RPMI8226 (cell line): ENCODE measurements around the gene LYSMD3.
A peak's percentile ranks its signal among the peaks of the same experiment; 100 is the strongest.
"Not testable (repeated sequence)": the region's sequence is repeated elsewhere in the genome, so short reads cannot be mapped to it uniquely, and the experiment has no call there.

Source experiments
- DNase-seq: peaks from one replicate; pipeline ENCODE4 v3.0.0-alpha.2; 2015

Gene LYSMD3

DNA sequence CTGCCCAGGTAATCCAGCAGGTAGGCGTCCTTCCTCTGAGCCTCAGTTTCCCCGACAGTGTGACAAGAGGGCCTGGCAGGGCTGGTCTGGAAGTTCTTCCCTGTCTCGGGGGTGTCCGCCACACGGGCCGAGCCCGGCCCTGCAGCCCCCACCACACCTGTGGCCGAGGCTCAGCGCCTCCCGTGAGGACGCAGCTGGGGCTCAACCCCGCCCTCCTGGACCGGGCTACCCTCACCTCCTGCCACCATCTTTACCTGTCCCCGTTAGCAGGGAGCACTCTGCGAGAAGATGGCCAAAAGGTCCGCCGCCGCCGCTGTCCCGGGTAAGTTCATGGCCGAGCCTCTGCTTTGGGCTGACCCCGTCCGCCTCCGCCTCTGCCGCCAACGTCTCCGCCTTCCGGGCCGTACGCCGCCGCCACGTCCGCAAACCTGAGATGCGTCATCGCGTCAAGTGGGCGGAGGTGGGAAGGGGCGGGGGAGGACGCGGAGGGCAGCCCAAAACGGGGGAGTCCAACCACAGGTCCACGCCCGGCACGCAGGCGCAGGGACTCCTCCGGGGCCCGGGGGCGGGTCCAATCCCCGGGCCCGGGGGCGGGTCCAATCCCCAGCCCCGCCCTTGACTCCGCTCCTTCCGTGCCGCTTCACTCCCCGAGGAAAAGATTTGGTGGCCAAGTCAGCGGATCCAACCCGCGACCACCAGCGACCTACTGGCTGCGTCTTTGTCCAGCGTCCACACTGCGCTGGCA, at the start of gene LYSMD3:
Gene LYSMD3, minus strand, starts transcription at position 391 of the 745 bp plus-strand sequence. CDS start 4,295 bp downstream, outside the sequence.
- DNase-seq, result peak; percentile 99

DNA sequence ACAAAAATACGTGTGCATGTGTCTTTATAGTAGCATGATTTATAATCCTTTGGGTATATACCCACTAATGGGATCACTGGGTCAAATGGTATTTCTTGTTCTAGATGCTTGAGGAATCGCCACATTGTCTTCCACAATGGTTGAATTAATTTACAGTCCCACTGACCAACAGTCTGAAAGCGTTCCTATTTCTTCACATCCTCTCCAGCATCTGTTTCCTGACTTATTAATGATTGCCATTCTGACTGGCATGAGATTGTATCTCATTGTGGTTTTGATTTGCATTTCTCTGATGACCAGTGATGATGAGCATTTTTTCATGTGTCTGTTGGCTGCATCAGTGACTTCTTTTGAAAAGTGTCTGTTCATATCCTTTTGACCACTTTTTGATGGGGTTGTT, 47.2 kb upstream of the LYSMD3 start:
- not testable (repeated sequence) for DNase-seq

- DNase-seq, result no peak
These were observed 46.3 kb upstream of the LYSMD3 start for GRCh38 chr5:90575712-90576111.

GRCh38 chr5:90571147-90571773, 41.9 kb upstream of the LYSMD3 start:
- no peak for DNase-seq

DNA sequence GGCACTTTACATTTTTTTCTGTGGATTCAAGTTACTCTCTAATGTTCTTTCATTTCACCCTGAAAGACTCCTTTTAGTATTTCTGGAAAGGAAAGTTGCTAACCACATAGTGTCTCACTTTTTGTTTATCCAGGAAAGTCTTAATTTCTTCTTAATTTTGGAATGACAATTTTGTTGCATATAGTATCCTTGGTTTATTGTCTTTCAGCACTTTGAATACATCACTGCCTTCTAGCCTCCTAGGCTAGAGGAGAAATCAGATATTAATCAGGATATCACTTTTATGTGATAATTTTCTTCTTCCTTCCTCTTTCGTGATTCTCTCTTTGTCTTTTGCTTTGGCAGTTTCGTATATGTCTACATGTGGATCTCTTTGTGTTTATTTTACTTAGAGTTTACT, 40.6 kb upstream of the LYSMD3 start:
- DNase-seq, result no peak

DNA sequence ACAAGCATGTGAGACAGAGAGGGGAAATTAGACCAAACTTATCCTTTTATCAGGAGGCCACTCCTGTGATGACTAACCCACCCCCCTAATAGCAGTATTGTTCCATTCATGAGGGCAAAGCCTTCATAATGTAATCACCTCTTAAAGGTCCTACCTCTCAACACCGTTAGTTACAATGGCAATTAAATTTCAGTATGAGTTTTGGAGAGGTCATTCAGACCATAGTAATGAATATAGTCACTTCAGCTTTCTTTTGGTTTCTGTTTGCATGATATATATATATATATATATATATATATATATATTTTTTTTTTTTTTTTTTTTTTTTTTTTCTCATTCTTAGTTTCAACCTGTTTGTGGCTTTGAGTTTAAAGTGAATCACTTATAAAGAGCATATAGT, 39.7 kb upstream of the LYSMD3 start:
- DNase-seq, result no peak

GRCh38 chr5:90565491-90565890, 36.1 kb upstream of the LYSMD3 start:
- no peak for DNase-seq

DNA sequence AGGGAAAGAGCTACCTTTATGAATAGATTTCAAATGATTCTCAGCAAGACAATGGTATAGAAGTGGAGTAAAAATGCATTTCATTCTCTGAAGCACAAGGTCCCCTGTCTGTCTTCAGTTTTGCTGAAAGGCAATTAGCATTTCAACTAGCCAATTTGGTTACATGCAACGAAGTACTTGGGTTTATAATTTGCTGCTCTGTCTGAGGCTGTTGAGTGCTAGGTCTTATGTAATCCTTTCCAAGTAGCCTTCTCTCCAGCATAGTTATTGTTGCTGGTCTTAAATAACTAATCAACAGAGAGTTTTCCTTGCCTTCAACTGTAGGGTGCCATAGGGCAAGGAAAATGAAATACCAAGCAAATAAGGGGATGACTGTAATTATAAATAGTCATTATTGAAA, 33.7 kb upstream of the LYSMD3 start:
- no peak for DNase-seq

GRCh38 chr5:90562341-90562740, 33.0 kb upstream of the LYSMD3 start:
- DNase-seq, result no peak

GRCh38 chr5:90561766-90562165, 32.4 kb upstream of the LYSMD3 start:
- DNase-seq, result no peak

DNA sequence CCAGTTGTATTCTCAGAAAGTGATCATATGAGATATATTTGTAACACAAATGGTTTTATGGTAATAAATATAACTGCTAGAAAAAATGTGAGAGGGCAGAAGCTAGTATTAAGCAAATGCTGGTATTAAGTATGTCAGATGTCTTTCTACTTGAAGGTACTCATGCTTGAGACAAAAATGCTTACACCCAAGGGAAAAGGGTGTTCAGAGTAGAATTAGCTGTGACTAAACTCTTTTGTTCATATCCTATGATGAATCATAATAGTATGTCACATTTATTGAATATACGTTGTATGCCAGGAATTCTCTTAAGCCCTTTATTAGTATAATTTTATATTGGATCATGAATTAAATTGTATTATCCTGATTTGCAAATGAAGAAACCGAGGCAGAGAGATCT, 31.4 kb upstream of the LYSMD3 start:
- no peak for DNase-seq

- peak; percentile 33 for DNase-seq
These were observed 29.2 kb upstream of the LYSMD3 start, which contains the start of gene ADGRV1 for GRCh38 chr5:90558344-90559192. TSS of gene ADGRV1 (plus strand) at chr5:90558797. CDS start at chr5:90558896, 99 bp downstream.

DNA sequence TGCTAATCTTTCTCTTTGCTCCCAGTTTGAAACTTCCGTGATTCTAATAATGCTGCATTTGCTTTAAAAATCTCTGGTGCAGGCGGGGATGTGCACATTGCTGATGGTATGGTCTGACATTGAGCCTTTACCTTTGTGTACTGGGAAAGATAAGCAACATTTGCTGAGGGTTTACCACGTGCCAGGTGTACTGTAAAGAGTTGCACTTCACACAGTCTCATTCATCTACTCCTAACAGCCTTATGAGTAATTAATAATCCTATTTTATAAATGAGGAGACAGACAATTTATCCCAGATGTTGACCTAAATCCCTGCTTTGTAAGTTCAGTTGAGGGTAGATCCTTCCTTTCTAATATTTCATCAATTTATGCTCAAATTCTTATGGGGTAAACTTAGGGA, 28.5 kb upstream of the LYSMD3 start:
- no peak for DNase-seq

DNA sequence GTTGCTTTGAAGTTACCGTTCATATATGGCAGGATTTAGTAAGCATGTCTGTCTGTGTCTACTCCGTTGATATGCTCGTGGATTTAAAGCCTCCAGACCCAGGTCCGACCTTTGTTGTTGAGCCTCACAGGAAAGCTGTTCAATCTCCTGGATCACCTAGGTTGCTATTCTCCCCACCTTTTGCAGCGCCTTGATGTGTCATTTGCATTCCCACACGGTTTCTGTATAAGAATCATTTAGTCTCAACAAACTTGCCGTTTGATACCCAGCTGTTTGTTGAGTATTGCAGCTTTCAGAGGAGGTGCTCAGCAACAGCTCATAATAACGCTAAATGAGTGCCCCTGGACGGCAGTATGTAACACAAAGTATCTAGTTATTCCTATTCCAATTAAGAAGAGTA, 28.0 kb upstream of the LYSMD3 start:
- no peak for DNase-seq

- DNase-seq, result no peak
These were observed 26.3 kb upstream of the LYSMD3 start for GRCh38 chr5:90555666-90556065.

GRCh38 chr5:90554358-90555006, 25.1 kb upstream of the LYSMD3 start:
- DNase-seq, result no peak

DNA sequence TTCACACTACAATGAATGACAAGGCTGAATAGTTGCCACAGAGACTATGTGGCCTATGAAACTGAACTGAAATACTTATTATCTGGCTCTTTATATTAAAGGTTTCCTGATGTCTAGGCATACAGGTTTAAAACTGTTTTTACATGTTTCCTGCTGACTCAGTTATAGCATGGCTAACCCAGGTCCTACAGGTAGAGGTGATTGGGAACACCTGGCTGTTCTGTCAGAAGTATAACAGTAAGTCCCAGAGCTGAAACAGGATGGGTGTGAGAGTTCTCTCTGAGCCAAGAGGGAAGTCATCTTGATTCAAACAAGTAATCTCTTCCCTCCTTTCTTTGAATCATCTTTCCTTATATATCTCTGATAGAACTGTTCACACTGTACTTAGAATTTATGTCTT, 24.3 kb upstream of the LYSMD3 start:
- no peak for DNase-seq

GRCh38 chr5:90551376-90551775, 22.0 kb upstream of the LYSMD3 start:
- peak; percentile 17 for DNase-seq

DNA sequence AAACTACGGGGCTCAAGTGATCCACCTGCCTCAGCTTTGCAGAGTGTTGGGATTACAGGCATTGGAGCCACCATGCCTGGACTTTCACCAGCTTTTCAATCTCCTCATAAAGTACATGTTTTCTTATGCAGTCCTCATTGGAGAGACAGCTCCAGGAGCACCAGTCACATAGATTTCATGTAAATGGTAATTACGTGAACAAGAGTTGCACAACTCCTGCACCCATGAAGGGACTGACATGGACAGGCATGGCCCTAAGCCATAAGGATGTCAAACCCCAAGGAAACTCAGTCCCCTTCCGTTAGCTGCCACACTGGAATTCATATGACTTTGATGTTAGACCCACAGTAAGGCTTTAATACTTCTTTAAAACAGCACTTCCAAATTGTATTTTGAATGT, 21.6 kb upstream of the LYSMD3 start:
- no peak for DNase-seq

DNA sequence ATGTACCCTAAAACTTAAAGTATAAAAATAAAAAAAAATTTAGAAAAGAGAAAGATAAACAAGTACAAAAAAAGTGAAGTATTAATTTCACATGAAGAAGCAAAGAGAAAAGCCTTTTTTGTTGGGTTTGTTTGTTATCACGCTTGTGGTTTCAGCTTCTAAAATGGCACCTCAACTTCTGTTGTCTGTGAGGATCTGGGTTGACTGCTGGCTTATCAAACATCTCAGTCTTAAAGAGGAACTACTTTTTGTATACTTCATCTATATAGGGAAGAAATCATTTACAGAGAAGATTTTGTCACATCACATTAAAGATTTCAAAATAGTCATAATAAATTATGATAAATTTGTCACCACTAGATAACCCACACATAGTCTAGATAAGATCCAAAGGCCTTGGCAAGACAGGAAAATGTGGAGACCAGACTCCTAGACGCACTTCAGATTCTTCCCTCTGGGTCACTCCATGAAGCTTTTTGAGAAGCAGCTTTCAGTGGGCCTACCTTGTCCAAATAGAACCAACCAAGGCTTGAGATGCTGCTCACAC, 20.4 kb upstream of the LYSMD3 start:
- DNase-seq, result no peak

DNA sequence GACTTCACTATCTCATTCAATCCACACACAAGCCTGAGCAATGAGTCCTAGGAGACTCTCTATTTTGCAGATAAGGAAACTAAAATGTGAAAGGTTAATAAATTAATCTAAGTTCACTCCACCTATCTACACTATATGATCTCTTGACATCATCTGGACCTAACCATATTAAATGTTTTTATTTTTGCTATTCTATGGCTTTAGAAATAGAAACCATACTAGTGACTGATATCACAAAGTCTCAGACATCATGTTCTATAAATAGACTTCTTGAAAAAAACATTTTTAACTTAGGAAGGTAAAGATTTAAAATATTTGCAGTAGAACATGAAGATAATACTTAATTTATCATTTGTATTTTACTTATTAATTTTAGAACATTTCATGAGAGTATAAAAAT, 19.8 kb upstream of the LYSMD3 start:
- no peak for DNase-seq

DNA sequence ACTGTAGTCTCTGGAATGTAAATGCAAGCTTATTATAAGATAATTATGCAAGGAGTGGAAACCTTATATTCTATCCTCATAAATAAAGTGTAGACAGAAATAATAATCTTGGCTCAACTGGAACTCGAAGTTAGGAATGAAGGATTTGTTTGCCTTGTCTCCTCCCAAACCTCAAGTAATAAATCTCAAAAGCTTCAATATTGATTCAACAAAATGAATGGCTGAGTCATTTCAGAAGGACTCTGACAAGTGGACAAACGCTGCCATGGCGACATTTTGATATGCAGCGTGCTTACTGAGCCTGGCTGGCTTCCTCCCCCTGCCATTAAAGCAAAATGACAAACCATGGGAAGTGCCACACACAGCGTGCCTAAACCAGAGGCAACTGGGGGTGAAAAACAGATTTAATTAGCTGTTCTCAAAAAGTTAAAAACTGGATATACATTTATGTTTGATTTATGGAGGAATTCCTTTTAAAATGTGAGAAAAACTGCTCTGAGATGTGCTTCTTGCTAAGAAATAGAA, 18.7 kb upstream of the LYSMD3 start:
- no peak for DNase-seq
